HEK293 (cell line): ENCODE measurements around the gene CBFA2T2.
"Not testable (repeated sequence)": the region's sequence is repeated elsewhere in the genome, so short reads cannot be mapped to it uniquely, and the experiment has no call there.

Source experiments
- CTCF ChIA-PET: fragments of 350-600 bp; formaldehyde crosslinking; extraction: SDS; loops from one replicate; lab custom pipeline; 2021; ENCODE audit warnings: antibody characterized with exemption; lab: Yijun Ruan, JAX
- POLR2A ChIA-PET: fragments of 300-600 bp; formaldehyde crosslinking; extraction: SDS; loops from one replicate; lab custom pipeline; 2020; ENCODE audit warnings: antibody characterized with exemption, inconsistent platforms; lab: Yijun Ruan, JAX
- H3K27ac ChIP-seq: fragments of 200-500 bp; sonication (Bioruptor generic); 2 replicates; pipeline ENCODE4 v1.5.1; 2014; ENCODE audit warnings: low read depth, low read length, control low read depth, inconsistent platforms; ENCODE audit errors: extremely low read depth
- H3K36me3 ChIP-seq, 2 experiments: fragments of 200-500 bp in 1 of 2; sonication (Bioruptor generic) in 1 of 2; 1 replicate in 1 of 2; 2 replicates in 1 of 2; pipeline ENCODE4 v1.5.1; 2014 to 2017; ENCODE audit warnings: inconsistent platforms in 2 of 2, low read length in 2 of 2; ENCODE audit not compliant: control insufficient read depth in 2 of 2, insufficient read depth in 1 of 2
- H3K4me1 ChIP-seq: fragments of 200-500 bp; sonication (Bioruptor generic); 2 replicates; pipeline ENCODE4 v1.5.1; 2014; ENCODE audit warnings: mild to moderate bottlenecking, low read length, inconsistent platforms; ENCODE audit not compliant: control insufficient read depth, insufficient read depth
- H3K4me3 ChIP-seq: 2 replicates; pipeline ENCODE4 v1.5.1; 2011; ENCODE audit warnings: low read depth, mild to moderate bottlenecking, control low read depth, low read length, moderate library complexity
- H3K9me3 ChIP-seq: fragments of 200-500 bp; sonication (Bioruptor generic); 2 replicates; pipeline ENCODE4 v1.5.1; 2014; ENCODE audit warnings: low read depth, low read length, inconsistent platforms; ENCODE audit not compliant: control insufficient read depth, insufficient read depth
- SP3 ChIP-seq: fragments of 450-650 bp; formaldehyde crosslinking; IDR thresholded peaks from 2 replicates; pipeline ENCODE4 v1.5.1; 2016; ENCODE audit warnings: missing biosample characterization, missing genetic modification characterization
- ZFHX2 ChIP-seq: fragments of 450-650 bp; formaldehyde crosslinking; conservative IDR thresholded peaks from 2 replicates; pipeline ENCODE4 v1.5.1; 2016; ENCODE audit warnings: missing biosample characterization, missing genetic modification characterization
- ZNF280D ChIP-seq: fragments of 450-650 bp; formaldehyde crosslinking; IDR thresholded peaks from 2 replicates; pipeline ENCODE4 v1.5.1; 2016; ENCODE audit warnings: missing biosample characterization, missing genetic modification characterization

Gene CBFA2T2

GRCh38 chr20:33697129-33697528, 207.2 kb downstream of the CBFA2T2 start:
- ChIA-PET POLR2A (no interaction called here), CTCF (no interaction called here)
- no peaks in the 10 kb centered on the region for H3K36me3 ChIP-seq
- H3K4me1 ChIP-seq, result no peaks in the 10 kb centered on the region
- H3K9me3 ChIP-seq, result no peaks in the 10 kb centered on the region
- H3K4me3 ChIP-seq, result no peak overlapping the region
- TF ChIP-seq ZFHX2 (tag by site-specific recombination) (no peak), SP3 (no peak), ZNF280D (tag by site-specific recombination) (no peak)
- no peak overlapping the region for H3K27ac ChIP-seq

- POLR2A ChIA-PET, H3K9me3 ChIP-seq, H3K36me3 ChIP-seq, H3K4me3 ChIP-seq, H3K27ac ChIP-seq, H3K4me1 ChIP-seq, CTCF ChIA-PET: not testable (repeated sequence)
These were observed 209.1 kb downstream of the CBFA2T2 start for GRCh38 chr20:33698966-33699365.
